Left ventricle myocardium inferior (tissue), 1 donor: ENCODE data around the gene OSM. TPM values are rescaled to one million over a fixed set of nuclear protein-coding genes. Genes with fewer than 3 reads are reported as not detected.

ENCODE experiments used
- DNase-seq: peaks from one replicate; pipeline ENCODE4 v3.0.0-alpha.2; 2020
- H3K27ac ChIP-seq: fragments of 200-600 bp; replicated peaks from 2 replicates; pipeline ENCODE4 v1.8.0; 2021
- H3K27me3 ChIP-seq: fragments of 200-600 bp; 2 replicates; pipeline ENCODE4 v1.8.0; 2021; ENCODE audit warnings: low read depth
- H3K36me3 ChIP-seq: fragments of 200-600 bp; 2 replicates; pipeline ENCODE4 v1.8.0; 2021
- H3K4me1 ChIP-seq: fragments of 200-600 bp; 2 replicates; pipeline ENCODE4 v1.8.0; 2021
- H3K4me3 ChIP-seq: fragments of 200-600 bp; 2 replicates; pipeline ENCODE4 v1.8.0; 2021; ENCODE audit warnings: mild to moderate bottlenecking, moderate library complexity
- H3K9me3 ChIP-seq: fragments of 200-600 bp; replicated peaks from 2 replicates; pipeline ENCODE4 v1.8.0; 2021
- intact Hi-C: fragments of 100-400 bp; cut with micrococcal nuclease; formaldehyde crosslinking; loops from one replicate; pipeline ENCODE4 v1.11.0; 2022
- total RNA-seq: library from RNA; stranded (reverse); fragmentation: NEBNext Ultra II Directional; extraction: Animal tissue kit (Norgen Biotek cat#: 25700); gene quantifications from one replicate; pipeline ENCODE4 v1.2.1, GENCODE V29; 2021
- TF ChIP-seq, protein P1 (sequence below): fragments of 200-600 bp; IDR thresholded peaks from 2 replicates; pipeline ENCODE4 v1.8.0; 2021; ENCODE audit warnings: antibody characterized with exemption, mild to moderate bottlenecking, borderline replicate concordance
- donor health status: DM: no; HTN: yes; CAD: no; lungs with severe emphysema.

The OSM gene
- total RNA-seq, 1 donor from 2014 or later: not detected

DNA sequence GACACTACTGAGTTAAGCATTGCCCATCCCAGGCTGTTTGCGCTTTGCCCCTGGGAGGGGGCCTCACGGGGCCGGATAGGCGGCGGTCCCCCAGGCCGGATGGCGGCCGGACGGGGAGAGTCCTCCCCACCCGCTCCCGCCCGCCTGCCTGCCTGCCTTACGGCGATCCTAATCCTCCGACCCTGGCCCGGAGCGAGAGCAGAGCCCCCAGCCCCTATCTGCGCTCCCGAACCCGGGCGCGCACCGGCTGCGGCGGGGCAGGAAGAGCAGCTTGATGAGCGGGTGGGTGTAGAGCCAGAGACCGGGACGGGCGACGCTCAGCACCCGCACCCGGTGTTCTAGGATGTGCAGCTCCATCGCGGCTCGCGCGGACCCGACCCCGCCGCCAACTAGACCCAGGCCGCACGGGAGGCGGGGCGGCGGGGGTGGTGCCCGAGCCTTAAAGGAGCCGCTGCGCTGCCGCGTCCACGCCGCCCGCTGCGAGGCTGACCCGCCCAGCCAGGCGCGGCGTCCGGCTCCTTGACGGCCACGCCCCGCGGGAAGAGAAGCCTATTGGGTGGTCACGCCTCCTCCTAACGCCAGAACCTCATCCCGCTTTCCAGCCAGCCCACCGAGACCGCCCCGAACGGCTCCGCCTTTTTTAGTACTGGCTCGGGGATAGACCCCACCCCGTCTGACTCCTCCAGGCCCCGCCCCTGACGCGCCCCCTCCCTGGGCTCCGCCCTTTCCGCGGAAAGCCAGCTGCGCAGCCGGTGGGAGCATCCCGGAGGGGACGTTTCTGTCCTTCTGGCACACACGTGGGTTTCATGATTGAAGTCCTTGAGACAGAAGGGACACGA is 22.7 kb upstream of the OSM start, which contains the start of gene CASTOR1:
CASTOR1 (minus strand) TSS at position 365 of the 839 bp plus-strand sequence; CDS start at position 357, 8 bp downstream.
- no peaks in the 10 kb centered on the region for H3K27me3 ChIP-seq
- peak; percentile 99 for DNase-seq
- H3K27ac ChIP-seq: peak within 1 kb of the TSS; percentile 96
- no peaks in the 10 kb centered on the region for H3K9me3 ChIP-seq
- intact Hi-C loops: no loop called here
- TF ChIP-seq, protein P1, sequence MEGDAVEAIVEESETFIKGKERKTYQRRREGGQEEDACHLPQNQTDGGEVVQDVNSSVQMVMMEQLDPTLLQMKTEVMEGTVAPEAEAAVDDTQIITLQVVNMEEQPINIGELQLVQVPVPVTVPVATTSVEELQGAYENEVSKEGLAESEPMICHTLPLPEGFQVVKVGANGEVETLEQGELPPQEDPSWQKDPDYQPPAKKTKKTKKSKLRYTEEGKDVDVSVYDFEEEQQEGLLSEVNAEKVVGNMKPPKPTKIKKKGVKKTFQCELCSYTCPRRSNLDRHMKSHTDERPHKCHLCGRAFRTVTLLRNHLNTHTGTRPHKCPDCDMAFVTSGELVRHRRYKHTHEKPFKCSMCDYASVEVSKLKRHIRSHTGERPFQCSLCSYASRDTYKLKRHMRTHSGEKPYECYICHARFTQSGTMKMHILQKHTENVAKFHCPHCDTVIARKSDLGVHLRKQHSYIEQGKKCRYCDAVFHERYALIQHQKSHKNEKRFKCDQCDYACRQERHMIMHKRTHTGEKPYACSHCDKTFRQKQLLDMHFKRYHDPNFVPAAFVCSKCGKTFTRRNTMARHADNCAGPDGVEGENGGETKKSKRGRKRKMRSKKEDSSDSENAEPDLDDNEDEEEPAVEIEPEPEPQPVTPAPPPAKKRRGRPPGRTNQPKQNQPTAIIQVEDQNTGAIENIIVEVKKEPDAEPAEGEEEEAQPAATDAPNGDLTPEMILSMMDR: no peak
- H3K36me3 ChIP-seq: peaks cover 46% of the 10 kb centered on the region
- H3K4me1 ChIP-seq: peaks cover 54% of the 10 kb centered on the region
- peak within 1 kb of the TSS; percentile 92 for H3K4me3 ChIP-seq

DNA sequence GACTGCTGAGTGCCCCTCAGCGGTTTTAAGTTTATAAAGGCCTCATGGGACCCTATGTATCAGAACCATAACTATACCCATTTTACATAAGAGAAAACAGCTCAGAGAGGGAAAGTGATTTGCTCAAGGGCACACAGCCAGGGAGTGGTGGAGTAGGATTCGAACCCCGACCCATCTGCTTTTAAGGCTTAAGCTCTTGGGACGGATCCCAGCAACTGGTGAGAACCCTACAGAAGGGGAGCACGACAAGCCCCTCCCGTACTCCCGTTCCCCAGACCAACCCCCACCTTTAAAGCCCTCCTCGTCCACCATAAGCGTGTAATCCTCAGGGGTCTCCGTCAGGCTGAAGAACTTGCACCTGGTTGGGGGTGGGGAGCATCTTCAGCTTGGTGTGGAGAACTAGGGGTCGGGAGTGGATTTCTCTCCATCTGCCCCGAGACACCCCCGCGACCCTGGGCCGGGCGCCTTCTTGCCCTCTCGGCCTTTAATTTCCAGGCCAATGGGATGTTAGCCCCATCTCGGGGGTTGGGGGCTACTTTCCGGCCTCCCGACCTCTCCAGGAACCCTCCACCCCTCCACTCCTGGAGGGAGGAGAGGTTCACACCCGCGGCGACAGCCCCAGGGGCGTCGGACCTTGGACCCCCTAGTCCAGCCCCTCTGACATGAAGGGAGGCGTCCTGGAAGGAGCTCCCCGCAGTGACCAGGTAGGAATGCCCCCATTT is 21.9 kb upstream of the OSM start:
- H3K9me3 ChIP-seq: no peaks in the 10 kb centered on the region
- TF ChIP-seq, protein P1: no peak
- peaks cover 54% of the 10 kb centered on the region for H3K4me1 ChIP-seq
- H3K36me3 ChIP-seq: peaks cover 38% of the 10 kb centered on the region
- no peaks in the 10 kb centered on the region for H3K27me3 ChIP-seq
- intact Hi-C loops: no loop called here
- DNase-seq: no peak
- peak overlapping the region; percentile 92 for H3K4me3 ChIP-seq
- peak overlapping the region; percentile 96 for H3K27ac ChIP-seq

DNA sequence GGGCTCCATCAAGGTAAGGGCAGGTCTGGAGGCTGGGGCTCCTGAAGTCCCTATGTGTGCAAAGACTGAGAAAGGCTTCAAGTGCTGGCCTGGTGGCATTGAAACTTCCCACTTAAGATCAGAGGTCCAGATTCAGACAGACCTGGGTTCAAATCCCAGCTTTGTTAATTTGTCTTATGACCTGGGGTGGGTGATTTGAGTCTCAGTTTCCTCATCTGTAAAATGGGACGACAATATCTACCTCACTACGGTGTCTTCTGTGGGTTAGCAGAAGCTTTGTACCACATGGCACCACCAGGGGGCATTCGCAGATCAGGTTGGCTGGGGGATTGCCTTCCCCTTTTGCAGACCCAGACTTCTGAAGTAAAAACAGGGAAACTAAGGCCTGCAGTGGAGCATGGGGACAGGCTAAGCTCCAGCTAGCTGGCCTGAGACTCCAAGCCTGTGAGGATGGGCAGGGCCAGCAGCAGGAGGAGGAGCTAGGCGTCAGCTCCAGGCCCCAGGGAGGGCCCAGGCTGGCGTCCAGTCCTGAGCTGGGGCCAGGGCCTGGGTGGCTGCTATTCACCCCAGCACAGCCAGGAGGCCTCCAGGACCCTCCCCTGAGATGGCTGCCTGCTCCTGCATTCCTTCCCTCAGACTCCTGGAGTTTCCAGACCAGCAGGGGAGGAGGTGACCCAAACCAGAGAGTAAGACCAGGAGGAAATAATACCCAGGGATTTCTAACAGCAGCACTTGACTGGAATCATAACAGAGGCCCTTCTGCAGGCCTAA is 21.2 kb upstream of the OSM start:
- peak overlapping the region; percentile 96 for H3K27ac ChIP-seq
- intact Hi-C loops: no loop called here
- H3K36me3 ChIP-seq: peaks cover 31% of the 10 kb centered on the region
- peak; percentile 88 for DNase-seq
- peak overlapping the region; percentile 92 for H3K4me3 ChIP-seq
- TF ChIP-seq, protein P1: peak; percentile 82
- H3K4me1 ChIP-seq: peaks cover 54% of the 10 kb centered on the region
- no peaks in the 10 kb centered on the region for H3K9me3 ChIP-seq
- no peaks in the 10 kb centered on the region for H3K27me3 ChIP-seq

DNA sequence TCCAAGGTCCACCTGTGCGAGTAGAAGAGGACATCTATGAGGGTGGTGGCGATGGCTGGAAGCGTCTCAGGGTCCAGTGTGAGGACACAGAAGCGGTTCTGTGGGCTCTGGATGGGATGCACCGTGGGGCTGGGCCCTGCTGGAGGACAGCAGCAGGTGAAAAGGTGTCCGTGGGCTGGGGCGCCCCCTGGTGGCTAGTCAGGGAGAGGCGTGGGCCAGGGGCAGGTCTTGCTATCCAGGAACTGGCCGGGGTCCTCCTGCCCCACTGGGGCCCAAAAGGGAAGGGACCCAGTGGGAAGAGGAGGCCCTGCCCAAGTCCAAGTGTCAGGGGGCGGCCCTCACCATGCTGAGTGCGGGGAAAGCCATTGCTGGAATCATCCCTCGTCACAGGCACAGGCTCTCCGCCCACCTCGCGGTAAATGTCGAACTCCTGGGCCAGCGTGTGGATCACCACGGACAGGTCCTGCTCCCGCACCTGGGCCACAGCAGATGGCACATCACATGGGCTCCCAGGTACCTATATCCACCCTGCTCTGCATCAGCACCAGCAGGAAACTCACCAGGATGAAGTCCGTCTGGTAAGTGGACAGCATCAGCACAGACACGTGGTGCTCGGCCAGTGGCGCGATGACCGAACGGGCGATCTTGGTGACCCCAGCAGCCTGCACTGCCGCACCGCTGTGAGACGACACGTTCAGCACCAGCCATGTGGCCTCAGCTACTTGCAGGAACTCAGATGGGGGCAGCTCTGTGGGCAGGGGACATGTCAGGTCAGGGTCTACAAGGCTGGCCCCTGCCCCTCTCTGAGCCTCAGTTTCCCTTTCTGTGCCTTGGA is 20.4 kb upstream of the OSM start:
- H3K36me3 ChIP-seq: peaks cover 23% of the 10 kb centered on the region

More for the DNA sequence above, 20.4 kb upstream of the OSM start:
- intact Hi-C loops: no loop called here
- Histone ChIP-seq H3K4me1 (peaks cover 48% of the 10 kb centered on the region), H3K27ac (peak overlapping the region; percentile 96), H3K9me3 (no peaks in the 10 kb centered on the region), H3K4me3 (no peak overlapping the region), H3K27me3 (no peaks in the 10 kb centered on the region)
- TF ChIP-seq, protein P1: peak; percentile 88
- DNase-seq: peak; percentile 68
